Measurements from ENCODE around the gene ADK.
"Not testable (repeated sequence)": the region's sequence is repeated elsewhere in the genome, so short reads cannot be mapped to it uniquely, and the experiment has no call there.

The ADK gene

GRCh38 chr10:74548676-74549075, 397.7 kb downstream of the ADK start:
- no peak for DNase-seq (ENCODE audit: low spot score)

DNA sequence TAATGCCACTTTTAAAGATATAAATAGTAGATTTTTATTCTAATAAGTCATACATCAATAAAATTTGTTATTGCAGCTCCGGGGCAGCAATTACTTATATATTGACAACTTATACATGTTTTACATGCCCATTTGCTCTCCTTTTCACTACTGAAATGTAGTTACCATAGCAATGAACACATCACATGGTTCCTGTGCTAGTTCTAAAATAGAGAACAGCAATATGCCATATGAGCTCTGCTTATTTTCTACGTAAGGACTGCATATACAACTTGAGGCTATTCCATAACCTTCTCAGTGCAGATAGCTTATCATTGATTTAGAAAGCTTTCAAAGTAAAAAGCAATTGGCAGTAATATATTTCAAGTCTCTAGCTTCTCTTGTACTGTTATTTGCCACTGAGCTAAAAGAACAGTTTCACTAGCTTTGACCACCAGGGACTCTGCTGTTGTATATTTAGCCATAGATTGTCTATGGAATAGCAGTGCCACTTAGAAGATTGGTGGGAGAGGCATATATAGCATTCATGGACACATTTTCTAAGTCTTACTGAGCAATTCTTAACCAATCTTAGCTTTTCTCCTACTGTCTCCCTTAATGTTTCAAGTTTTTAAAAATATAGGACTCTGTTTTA, 405.2 kb downstream of the ADK start:
- no peak for DNase-seq (ENCODE audit: low spot score)

GRCh38 chr10:74557098-74557497, 406.1 kb downstream of the ADK start:
- no peak for DNase-seq (ENCODE audit: low spot score)

DNA sequence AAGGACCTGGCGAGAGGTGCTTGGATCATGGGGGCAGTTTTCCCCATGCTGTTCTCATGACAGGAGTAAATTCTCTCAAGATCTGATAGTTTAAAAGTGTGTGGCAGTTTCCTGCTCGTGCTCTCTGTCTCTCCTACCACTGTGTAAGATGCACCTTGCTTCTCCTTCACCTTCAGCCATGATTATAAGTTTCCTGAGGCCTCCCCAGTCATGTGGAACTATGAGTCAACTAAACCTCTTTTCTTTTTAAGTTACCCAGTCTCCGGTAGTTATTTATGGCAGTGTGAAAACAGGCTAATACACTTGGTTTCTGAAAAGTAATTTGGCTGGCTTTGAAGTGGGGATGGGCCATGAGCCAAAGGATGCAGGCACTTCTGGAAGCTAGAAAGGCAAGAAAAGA, 407.4 kb downstream of the ADK start:
- DNase-seq (ENCODE audit: low spot score), result no peak

- DNase-seq (ENCODE audit: low spot score), result no peak
These were observed 407.9 kb downstream of the ADK start for GRCh38 chr10:74558897-74559296.

GRCh38 chr10:74568896-74569295, 417.9 kb downstream of the ADK start:
- DNase-seq (ENCODE audit: low spot score), result not testable (repeated sequence)

- DNase-seq (ENCODE audit: low spot score), result not testable (repeated sequence)
These were observed 422.5 kb downstream of the ADK start for GRCh38 chr10:74573497-74573896.

DNA sequence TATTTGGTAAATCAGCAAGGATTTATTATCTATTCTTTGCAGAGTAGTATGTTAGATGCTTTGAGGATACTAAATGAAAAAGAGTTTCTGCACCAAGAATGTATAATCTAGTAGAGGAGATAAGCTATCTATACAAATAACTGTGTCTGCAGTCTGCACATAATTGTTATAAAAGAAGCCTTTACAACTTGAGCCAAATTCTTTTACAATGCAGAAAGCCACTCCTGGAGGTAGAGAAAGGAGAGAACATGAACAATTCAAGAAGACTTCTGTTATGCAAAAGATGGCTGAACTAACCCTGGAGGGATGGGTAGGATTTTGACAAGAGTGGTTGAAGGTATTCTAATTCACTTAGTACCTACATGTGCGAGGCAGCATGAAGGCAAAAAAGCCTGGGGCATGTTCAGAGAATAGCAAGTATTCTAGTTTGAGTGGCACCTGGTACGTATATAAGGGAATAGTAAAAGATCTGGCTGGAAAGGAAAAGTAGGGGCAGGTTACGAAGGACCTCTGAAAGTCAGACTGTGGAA, 424.2 kb downstream of the ADK start:
- DNase-seq (ENCODE audit: low spot score), result no peak

DNA sequence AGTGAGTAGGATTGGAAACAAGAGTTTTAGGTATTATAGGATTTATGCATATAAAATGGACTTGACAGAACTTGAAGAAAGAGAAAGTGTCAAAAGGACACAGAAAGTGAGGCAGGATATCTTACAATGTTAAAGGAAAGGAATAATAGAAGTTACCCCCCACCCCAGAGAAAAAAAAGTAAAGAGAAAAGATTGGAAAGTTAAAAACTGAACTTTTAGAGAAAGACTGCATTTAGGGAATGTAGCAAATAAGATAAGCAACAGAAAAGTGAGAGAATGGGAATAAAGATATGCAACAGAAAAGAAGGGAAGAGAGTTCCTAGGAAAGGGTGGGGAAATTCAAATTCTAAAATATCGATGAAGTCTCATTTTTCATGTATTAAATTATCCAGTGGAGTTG, 424.9 kb downstream of the ADK start:
- DNase-seq (ENCODE audit: low spot score), result no peak

DNA sequence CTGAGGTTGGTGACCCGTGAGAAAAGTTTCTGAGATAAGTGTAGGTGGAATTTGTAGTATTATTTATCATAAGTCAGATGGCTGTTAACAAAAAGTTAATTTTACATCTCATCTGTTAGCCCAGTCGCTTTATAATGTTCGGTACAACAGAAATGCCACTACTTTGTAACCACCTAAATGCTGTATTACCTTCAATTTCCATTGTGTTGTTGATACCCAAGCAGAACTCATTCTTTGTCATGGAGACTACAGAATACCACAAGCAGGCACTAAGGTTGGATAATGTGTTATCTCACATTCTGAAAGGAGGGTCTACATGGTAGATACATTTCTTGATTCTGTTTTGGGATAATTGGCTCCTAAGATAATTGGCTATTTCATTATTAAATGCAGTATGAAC, 425.6 kb downstream of the ADK start:
- DNase-seq (ENCODE audit: low spot score), result no peak

DNA sequence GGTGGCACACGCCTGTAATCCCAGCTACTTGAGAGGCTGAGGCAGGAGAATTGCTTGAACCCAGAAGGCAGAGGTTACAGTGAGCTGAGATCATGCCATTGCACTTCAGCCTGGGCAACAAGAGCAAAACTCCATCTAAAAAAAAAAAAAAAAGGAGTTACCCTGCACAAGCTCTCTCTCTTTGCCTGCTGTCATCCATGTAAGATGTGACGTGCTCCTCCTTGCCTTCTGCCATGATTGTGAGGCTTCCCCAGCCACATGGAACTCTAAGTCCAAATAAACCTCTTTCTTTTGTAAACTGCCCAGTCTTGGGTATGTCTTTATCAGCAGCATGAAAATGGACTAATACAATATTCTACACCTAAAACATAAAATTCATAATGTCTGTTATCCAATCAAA, 429.4 kb downstream of the ADK start:
- not testable (repeated sequence) for DNase-seq (ENCODE audit: low spot score)

DNA sequence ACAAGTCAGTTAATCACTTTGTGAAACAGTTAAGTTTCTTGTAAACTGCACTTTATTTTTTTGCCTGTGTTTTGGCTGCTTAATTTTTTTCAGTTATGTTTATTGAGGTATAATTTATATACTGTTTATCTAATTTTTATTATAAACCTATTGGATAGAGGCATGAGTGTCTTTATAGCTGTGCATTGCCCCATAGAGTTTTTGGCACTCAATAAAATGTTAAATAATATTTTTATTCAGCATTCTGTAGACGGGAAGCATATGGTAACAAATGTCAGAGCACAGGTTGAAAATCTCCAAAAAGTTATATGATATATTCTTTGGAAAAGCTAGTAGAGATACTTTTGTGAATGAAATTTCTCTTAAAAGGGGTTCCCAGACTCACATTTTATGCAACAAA, 431.5 kb downstream of the ADK start:
- DNase-seq (ENCODE audit: low spot score), result no peak

- no peak for DNase-seq (ENCODE audit: low spot score)
These were observed 434.4 kb downstream of the ADK start for GRCh38 chr10:74585231-74586087.

DNA sequence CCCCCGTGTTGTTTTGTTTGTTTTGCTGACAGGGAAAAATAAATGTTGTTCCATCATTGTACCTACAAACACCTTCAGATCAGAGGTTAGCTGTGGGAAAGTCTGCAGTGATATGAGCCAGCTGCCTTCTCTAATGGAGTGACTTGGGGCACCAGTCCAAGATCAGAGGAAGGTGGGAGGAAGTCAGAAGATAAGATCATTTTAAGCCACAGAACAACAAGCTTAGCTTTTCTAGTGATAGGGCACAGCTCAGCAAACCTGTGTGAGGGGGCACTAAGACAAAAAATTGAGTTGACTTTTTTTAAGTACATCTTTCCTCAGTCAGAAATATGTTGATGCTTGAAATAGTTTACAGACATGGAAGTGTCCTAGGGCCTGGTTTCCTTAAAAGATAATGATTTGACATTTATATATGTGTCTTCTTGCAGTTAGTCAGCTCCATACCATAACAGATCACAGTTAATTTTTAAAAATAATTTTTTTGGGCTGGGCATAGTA, 435.1 kb downstream of the ADK start:
- no peak for DNase-seq (ENCODE audit: low spot score)

- no peak for DNase-seq (ENCODE audit: low spot score)
These were observed 436.3 kb downstream of the ADK start for GRCh38 chr10:74587109-74587854.

DNA sequence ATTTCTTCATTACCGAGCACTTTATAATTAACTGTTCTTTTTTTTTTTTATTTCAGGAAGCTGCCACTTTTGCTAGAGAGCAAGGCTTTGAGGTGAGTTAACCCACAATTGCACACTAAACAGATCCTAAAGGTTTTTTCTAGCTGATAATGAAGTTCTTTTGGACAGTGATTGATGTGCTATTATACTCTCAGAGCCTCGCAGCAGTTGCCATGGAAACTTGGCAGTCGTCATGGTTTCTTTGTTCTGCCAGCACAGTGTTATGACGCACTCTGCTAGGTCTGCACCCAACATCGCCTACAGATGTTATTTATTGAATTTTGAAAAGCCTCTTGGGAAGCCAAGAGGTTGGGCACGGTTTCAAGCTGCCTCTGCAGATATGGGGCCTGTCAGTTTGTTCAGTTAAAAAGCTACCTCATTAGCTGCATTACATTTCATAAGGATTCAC, 438.2 kb downstream of the ADK start:
- DNase-seq (ENCODE audit: low spot score), result peak; percentile 76

GRCh38 chr10:74589851-74590250, 438.8 kb downstream of the ADK start:
- DNase-seq (ENCODE audit: low spot score), result no peak

DNA sequence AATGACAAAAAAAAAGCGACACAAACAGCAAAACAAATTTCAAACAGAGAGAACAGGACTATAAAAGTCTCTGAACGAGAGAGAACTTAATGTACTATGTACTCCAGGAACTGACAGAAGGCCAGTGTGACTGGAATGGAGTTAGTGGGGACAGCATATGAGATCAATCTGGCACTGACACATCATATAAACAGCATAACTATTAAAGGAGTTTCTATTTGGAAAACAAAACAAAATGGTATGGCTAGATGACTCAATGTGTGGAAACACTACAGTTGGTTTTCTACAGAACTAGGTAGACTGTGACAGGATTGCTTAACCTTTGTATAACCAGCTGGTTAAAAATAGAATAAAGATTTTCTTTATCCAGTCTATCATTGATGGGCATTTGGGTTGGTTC, 442.4 kb downstream of the ADK start:
- no peak for DNase-seq (ENCODE audit: low spot score)

GRCh38 chr10:74596713-74597112, 445.7 kb downstream of the ADK start:
- DNase-seq (ENCODE audit: low spot score), result no peak

- DNase-seq (ENCODE audit: low spot score), result no peak
These were observed 448.0 kb downstream of the ADK start for GRCh38 chr10:74598891-74599566.

- no peak for DNase-seq (ENCODE audit: low spot score)
These were observed 448.7 kb downstream of the ADK start for GRCh38 chr10:74599672-74600071.

GRCh38 chr10:74600170-74600569, 449.1 kb downstream of the ADK start:
- DNase-seq (ENCODE audit: low spot score), result no peak
